ENCODE results near the gene ADRA2B.

Gene ADRA2B

DNA sequence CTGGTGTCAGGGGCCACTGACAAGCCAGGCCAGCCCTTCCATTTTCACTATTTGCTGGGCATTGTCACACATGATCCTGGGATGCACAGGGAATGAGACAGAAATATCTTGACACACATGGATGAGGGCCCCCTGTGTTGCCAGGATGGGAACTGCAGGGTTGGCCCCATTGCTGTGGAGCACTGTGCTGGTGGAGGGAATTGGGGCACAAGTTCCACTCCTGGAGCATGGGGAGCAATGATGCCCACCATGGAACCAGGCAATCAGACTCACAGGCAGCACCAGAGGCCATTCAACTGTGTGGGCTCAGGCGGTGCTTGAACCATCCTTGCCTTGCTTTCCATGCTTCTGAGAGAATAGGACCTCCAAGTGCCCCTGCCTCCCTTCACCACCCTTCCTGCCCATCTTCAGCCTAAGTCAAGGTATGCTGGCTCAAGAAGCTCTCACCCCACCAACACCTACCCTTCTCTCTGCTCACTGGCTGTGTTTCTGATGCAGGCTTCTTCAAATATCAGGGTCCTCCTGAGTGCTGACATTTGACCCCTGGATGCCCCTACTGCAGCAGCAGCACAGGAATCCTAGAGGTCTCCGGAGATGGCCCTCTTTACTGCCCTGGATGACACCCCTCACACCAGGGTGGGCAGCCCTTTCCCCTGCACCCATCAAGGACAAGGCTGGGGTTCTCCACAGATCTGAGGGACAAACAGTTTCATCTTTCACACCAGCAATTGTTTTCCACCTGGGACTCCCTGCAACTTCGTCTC lies 11.0 kb downstream of the ADRA2B start:
- no peak for DNase-seq (ENCODE audit: low read depth)

DNA sequence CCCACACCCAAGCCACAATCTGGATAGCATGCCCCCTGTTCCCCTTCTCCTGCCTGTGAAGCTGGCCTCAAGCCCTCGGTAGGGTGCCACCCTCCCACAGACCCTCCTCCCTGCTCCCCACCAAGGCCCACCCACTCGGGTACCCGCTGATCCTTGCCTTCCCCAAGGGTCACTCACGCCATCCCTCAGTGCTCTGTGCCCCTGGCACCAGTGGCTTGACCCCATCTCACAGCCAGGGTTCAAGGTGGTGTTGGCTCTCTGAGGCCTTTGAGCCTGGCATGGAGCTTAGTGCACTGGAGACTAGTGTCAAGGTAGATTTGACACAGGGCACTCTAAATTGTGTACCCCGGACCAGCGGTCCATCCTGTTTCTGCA lies 11.9 kb downstream of the ADRA2B start:
- DNase-seq (ENCODE audit: low read depth) = no peak

DNA sequence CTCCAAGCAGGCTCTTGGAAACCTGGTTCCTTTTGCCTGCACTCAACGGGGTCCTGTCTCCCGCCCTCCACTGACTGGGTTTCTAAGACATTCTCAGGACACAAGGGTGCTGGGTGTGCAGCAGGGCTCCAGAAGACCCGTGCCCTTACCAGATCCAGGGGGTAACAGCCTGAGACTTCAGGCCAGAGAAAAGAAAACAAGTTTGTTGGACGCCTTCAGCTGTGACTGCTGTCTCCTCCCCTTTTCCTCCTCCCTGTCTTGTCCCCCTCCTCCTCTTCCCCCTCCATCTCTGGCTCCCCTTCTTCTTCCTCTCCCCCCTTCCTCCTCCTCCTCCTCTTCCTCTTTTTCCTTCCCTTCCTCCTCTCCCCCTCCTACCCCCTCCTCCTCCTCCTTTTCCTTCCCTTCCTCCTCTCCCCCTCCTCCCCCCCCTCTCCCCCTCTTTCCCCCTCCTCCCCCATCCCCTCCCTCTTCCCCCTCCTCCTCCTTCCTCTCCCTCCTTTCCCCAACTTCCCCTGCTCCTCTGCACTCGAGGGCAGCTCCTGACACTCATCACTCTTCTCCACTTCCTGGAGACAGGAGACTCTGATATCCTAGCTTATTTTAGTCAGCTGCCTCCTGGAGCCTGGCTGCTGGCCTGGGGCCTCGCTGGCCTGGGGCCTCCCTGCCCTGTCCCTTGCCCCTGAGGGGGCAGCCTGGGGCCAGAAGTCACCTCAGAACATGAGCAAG lies 12.4 kb downstream of the ADRA2B start:
- no peak for DNase-seq (ENCODE audit: low read depth)

DNA sequence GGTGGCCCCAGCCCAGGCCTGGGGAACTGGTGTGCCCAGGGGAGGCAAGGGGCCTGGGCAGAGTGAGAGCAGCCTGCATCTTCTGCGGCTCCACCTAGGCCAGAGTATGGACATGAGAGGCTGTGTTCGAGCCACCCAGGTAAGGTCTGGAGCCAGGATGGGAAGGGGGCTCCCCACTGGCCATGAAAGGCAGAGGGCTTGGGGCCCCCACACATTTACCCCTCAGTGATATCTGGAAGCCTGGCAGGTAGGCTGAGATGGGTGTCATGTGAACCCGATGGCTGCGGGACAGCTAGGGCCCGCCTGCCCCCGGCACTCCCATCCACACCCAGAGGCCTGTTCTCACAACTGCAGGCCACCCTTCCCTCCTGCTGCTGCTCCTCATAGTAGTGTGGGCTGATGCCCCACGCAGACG lies 13.2 kb downstream of the ADRA2B start:
- DNase-seq (ENCODE audit: low read depth) = no peak

DNA sequence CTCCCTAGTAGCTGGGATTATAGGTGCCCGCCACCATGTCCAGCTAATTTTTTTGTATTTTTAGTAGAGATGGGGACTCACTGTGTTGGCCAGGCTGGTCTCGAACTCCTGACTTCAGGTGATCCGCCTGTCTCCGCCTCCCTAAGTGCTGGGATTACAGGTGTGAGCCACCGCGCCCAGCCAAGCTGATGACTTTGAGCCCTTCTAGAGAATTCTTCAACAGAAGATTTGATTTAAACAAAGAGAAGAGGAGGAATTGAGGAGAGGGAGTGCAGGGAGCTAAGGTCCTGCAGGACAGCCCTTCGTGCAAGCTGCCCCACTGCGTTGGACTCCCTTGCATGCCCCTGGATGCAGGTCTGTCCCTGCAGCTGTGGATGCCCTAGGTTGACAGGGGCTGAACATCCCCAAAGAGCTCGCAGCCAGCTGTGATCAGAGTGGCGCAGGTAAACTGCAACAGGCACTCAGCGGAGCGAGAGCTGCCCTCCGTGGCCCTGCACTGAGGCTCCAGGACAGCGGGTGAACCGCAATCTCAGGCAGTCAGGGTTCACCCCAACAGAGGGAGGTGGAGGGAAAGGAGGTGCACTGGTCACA lies 13.7 kb downstream of the ADRA2B start:
- no peak for DNase-seq (ENCODE audit: low read depth)

DNA sequence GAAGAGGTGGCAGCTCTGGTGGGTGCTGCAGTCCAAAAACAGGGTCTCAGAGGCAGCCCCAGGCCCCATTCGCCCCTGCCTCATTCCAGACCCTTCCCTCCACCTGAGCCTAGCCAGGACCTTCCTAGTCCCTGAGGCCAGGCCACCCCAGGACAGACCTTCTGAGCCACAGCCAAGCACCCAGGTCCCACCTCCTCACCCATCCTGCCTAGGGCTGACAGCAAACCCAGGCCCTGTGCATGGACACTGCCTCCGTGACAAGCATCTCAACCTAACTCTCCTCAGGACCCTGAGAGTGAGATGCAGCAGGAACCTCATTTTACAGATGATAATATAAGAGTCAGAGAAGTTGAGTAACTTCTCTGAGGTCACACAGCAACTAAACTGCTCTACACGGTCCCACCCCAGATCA lies 15.5 kb downstream of the ADRA2B start:
- no peak for DNase-seq (ENCODE audit: low read depth)

DNA sequence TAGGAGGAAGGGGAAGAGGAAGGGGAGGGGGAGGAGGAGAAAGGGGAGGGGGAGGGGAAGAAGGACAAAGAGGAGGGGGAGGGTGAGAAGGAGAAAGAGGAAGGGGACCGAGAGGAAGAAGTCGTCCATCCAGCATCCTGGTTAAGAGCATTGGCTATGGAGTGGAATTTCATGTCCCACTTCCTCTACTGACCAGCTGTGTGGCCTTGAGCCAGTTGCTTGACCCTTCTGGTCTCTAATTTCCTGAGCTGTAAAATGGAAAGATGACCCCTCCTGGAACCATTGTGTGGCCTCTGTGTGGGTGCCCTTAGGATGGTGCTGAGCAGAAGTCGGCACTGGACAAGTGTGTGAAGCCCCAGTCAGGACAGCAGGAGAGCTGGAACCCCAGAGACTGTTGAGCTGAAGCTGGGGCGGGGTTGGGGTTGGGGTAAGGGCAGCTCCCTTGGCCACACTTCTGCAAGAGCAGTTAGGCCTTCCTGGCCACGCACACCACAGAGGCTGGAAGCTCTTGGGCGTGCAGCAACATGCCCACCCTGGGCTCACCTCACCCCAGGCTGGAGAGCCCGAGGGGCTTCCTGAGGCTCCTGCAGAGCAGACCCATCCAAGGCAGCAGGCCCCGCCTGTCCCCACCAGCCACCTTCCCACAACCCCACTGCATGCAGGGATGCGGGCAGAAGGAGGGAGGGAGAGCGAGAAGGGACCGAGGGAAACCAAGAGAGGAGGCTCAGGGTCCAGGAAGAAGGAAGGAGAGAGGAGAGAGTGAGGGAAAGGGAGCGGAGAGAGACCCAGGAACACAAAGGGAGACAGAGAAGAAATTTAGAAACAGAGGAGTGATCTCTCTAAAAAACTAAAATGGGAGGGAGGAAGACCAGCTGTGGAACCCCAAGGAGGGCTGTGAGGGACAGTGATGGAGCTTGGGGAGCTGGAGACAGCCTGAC lies 16.2 kb downstream of the ADRA2B start:
- DNase-seq (ENCODE audit: low read depth) = no peak

DNA sequence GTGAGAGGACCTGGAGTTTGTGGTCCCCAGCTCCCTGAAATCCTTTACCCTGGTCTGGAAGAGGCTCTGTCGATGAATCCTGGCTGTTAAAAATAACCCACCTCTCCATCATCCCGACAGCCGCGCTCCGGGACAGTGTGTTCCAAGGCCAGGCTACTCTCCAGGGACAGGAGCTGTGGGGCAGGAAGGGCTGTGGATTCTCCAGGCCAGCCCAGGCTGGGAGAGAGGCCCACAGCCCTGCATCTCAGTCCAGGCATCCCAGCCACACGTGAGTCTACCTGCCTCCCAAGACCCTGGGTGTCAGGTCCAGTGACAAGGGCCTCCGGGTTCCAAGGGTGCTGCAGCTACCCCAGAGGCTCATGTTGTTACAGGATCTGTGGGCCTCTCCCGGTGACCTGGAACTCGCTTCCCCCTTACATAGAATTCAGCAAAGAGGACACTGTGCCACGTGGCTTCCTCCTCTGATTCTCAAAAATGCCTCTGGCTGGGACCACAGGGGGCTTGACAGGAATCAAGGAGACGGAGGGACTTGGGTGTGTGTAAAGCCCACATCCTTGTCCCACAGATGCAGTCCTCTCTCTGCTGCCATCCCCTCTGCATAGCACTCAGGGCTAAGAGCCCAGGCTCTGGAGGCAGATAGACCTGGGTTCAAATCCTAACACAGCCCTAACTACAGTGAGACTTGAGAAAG lies 17.3 kb downstream of the ADRA2B start:
- no peak for DNase-seq (ENCODE audit: low read depth)

DNA sequence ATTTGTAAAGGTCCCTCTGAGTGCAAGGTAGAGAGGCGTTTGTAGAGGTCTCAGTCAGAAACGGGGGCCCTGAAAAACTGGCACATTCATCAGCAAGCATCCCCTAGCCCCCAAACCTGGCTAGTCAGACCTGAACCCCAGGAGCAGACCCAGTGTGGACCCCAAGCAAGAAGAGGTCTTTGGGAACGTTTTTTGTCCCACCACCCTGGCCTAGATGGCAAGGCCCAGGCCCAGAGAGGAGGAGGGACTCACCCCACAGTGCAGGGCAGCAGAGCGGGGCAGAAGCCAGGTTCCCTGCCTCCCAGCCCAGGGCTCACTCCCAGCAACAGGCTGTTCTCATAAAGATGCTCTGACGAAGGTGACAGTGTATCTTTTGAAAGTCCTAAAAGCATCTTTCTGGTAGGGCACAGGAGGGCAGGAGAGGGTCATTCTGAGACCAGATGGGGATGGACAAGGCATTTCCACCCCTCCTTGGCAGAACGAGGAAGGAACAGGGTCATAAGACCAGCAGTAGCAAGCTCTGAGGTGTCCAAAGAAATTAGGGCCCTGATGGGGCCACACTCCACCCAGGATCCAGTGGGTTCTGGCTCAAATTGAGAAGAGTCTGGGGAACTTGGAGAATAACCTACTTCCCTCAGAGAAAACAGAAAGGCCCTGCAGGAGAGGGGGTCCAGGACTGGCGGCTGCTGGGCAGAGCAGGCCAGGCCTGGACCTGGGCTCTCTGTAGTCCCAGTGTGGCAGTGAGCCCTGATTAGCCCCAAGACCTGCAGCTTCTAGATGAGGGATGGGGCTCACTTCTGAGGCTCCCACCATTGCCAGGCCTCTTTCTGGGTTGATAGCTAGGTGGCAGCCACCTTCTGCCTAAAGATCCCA lies 18.2 kb downstream of the ADRA2B start:
- no peak for DNase-seq (ENCODE audit: low read depth)

DNA sequence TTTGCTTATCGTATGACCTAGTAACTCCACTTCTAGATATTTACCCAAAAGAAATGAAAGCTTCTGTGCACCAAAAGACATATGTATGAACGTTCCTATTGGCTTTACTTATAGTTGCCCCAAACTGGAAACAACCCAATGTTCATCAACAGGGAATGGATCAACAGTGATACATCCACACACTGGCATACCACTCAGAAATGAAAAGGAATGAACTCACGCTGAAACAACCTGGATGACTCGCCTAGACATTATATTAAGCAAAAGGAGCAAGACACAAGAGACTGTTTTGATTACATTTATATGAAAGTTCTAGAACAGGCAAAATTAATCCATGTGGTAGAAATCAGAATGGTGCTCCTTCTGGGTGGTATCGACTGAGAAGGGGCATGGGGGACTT lies 18.9 kb downstream of the ADRA2B start:
- DNase-seq (ENCODE audit: low read depth) = peak; percentile 23

DNA sequence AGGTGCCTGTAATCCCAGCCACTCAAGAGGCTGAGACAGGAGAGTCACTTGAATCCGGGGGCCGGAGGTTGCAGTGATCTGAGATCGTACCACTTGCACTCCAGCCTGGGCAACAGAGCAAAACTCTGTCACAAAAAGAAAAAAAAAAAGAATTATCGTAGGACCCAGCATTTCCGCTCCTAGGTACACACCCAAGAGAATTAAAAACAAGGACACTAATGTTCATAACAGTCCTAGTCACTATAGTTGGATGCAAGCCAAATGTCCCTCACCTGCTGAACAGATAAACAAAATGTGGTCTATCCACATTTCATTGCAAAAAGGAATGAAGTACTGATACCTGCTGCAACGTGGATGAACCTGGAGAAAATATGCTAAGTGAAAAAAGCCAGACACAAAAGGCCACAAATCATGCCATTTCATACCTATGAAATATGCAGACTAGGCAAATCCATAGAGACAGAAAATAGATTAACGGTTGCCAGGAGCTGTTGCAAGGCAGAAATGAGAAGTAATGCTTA lies 21.2 kb downstream of the ADRA2B start:
- no peak for DNase-seq (ENCODE audit: low read depth)

DNA sequence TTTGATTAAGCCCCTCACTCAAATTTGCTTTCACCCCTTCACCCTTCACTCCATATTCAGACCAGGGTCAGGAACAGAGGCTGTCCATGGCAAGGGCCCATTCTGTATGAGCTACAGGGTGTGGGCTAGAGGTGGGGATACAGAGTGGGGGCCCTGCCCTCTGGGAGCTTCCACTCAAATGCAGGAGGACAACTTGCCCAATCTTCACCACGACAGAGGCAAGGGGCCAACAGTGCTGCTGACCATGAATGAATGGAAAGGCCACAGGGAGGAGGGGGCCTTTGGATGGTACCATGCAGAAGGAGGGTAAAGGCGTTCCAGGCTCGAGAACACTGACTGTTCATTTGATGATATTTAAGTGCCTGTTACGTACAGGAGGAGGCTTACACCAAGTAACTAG lies 22.8 kb downstream of the ADRA2B start:
- DNase-seq (ENCODE audit: low read depth) = no peak

DNA sequence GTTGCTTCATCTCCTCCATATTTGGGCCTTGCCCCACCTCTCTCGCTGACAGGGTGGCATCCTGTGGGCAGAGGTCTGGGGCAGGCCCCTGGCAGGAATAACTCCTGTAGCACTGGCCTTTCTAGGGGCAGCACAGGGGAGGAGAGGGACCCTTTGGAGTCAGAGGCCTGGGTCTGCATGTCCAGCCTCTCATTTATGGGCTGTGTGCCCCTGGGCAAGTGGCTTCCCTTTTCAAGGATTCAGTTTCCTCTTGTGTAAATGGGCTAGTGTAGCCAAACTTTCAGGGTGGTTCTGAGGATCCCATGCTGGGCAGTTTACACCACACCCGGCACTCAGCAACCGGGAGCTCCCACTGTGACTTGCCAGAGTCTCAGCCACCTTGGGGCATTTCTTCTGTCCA lies 23.4 kb downstream of the ADRA2B start:
- DNase-seq (ENCODE audit: low read depth) = no peak

DNA sequence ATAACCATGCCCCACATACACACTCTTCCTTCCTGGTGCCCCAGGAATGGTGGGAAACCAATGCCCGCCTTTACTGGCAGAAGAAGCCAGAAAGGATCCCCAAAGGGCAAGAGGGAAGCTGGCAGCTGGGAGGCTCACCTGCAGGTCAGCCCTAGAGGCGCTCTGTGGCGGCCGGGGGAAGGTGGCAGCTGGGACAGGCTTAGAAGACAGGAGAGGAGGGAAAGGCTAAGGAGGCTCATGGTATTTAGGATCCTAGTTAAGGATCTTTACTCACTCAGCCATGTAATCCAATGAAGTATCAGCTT lies 23.8 kb downstream of the ADRA2B start:
- no peak for DNase-seq (ENCODE audit: low read depth)

DNA sequence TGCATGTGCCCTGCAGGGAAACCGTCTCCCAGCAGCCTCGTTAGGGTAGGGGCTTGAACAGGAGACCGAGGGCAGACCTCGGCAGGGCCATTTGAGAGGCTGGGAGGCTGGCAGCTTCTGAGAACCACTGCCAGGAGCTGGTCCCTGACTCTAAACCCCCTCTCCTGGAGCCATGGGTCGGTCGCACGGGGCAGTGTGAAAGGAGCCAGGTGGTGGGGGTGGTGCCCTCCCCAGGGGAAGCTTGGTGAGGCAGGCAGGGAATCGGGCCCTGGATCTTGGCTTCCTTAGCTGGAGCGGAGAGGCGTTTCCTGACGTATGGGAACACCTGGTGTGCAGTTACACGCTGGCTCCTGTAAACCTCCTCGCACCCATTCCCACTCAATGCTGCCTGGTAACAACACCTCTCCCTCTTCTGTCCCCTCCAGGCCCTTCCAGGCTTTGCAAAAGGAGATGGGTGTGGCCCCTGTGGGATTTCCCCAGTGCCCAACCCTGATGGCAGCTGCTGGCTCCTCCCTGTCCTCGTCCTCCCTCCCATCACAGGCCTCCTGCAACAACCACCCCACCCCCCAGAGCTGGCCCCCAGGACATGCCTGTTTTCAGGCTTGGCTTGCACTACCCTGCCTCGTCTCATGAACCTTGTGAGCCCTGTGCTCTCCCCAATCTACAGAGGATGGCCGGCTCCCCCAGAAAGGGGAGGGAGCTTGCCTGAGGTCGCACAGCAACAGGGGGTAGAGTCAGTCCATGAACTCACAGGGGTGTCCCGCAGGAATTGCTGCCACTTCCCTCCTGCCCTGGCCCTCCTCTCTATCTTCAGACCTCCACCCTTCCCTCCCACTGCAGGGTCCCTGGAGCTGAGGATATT lies 24.4 kb downstream of the ADRA2B start:
- DNase-seq (ENCODE audit: low read depth) = no peak

DNA sequence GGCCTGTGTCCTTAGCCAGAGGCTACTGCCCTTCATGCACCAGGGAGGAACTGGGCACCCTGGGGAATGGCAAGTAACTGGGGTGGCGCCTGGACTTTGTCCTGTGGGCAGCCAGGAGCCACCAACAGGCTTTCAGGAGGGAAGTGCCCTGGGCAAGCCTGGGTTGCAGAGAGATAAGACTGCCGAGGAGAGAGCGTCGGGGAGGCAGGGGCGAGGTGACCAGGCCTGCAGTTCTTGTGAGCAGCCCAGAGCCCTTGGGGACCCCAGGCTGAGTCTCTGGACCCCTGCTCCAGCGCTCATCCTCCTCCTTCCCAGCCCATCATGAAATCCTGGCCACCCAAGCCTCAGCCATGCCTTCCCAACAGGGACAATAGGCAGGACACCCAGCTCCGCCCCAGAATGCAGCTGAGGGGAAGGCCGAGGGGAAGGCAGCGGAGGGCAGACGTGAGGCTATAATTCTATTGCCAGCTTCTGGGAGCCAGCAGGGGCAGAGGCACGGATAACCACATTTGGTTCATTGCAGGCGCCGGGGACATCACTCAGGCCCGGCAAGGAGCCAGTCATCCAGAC lies 25.1 kb downstream of the ADRA2B start:
- DNase-seq (ENCODE audit: low read depth) = no peak

DNA sequence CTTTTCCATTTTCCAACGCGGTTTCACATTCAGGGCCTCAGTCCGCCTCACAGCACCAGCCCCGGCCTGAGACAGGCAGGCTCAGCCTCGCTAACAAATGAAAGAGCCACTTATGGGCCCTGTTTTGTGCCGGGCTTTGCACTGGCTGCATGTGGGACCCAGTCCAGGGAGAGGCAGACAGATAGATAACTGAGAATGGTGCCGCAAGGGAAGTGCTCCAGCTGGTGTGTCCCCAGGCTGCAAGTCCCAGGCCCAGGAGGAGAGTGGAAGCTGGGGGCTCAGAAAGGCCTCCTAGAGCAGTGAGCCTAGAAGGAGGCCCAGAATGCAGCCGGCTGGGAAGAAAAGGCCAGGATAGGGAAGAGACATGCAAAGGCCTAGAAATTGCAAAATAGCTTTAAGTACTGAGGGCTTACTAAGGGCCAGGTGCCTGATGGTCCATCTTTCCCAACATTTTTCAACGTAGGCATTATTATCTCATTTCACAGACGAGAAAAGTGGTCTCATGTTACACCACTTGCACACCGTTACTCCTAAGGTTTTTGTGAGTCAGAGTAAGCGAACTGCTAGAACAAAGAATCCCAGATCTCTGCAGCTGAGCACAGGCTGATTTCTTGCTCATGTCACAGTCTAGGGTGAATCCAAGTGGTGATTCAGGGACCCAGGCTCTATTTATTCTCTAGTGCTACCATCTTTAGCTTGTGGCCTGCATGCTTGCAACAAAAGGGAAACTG lies 26.0 kb downstream of the ADRA2B start:
- no peak for DNase-seq (ENCODE audit: low read depth)

DNA sequence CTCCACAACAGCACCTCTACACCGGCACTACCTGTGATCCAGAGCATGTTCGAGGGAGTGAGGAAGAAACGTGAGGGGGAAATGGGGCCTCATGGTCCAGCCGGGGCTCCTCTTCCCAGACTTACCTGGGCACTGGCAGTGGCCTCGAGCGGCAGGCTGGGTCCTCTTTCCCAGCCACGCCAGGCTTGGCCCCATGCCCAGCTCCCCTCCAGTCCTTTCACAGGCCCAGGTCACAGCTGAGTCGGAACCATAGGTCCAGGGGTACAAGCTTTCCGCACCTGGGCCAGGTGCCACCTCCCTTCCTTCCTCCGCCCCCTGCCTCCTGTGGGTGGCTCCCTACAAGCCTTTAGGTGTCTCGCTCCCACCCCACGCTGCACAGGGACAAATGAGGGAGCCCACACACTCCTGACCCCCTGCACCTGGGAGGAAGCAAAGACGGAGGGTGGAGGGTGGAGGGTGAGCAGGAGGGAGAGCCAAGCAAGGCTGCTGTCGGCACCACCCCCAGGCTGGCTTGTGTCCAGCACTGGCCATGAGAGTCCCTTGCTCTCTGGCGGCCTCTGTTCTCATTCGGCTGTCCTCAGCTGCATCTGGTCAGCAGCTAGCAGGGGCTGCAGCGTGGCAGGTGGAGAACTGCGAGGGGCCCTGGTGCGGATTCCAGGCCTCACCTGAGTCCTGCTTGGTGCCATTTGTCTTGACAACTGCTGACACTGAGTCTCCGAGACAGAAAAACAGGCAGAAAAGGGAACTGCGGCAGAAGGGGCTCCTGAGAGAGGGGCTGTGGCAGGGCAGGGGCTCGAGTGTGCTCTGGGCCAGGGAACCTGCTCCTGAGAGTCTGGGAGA lies 26.8 kb downstream of the ADRA2B start:
- no peak for DNase-seq (ENCODE audit: low read depth)

All from ELR (cell line).